Measurements from ENCODE around the gene GPR161. TPM values are rescaled to one million over a fixed set of nuclear protein-coding genes. Genes with fewer than 3 reads are reported as not detected.

GPR161 gene
- polyA plus RNA-seq, 6 donors from 2014 or later: 0.19 to 3.4 (median 0.25) TPM; not detected in 2

- Mint-ChIP-seq H3K4me1 (peaks cover 16 to 20% (median 19%) of the 10 kb centered on the region in 3 donors), H3K36me3 (peaks cover 0 to 8% of the 10 kb centered on the region in 2 donors), H3K4me3 (peak overlapping the region in 3 of 8 donors; percentile 35 to 61 (median 39)), H3K9me3 (no peaks in the 10 kb centered on the region), H3K27ac (peak overlapping the region in 1 of 6 donors; percentile 92), H3K27me3 (peaks cover 6 to 17% (median 14%) of the 10 kb centered on the region in 3 donors)
- DNase-seq: no peak
- ATAC-seq (ENCODE audit: low read depth in 2 of 2): no peak
Observed at GRCh38 chr1:168139070-168139469, 2.3 kb upstream of the GPR161 start.

GRCh38 chr1:168138134-168138533 is 1.4 kb upstream of the GPR161 start:
- no peak for ATAC-seq (ENCODE audit: low read depth in 2 of 2)
- peaks cover 0 to 8% of the 10 kb centered on the region in 2 donors for H3K36me3 Mint-ChIP-seq
- no peaks in the 10 kb centered on the region for H3K9me3 Mint-ChIP-seq
- H3K4me1 Mint-ChIP-seq: peaks cover 16 to 20% (median 19%) of the 10 kb centered on the region in 3 donors
- peak overlapping the region in 4 of 8 donors; percentile 91 to 99 (median 94) for H3K4me3 Mint-ChIP-seq
- no peak for DNase-seq
- peaks cover 6 to 20% (median 18%) of the 10 kb centered on the region in 3 donors for H3K27me3 Mint-ChIP-seq
- peak overlapping the region in 1 of 6 donors; percentile 80 for H3K27ac Mint-ChIP-seq

- H3K36me3 Mint-ChIP-seq: peaks cover 0 to 8% of the 10 kb centered on the region in 2 donors
- peaks cover 9 to 26% (median 18%) of the 10 kb centered on the region in 3 donors for H3K27me3 Mint-ChIP-seq
Observed at GRCh38 chr1:168137515-168137821, 738 bp upstream of the GPR161 start.

GRCh38 chr1:168135921-168136708 is 615 bp downstream of the GPR161 start:
- Mint-ChIP-seq H3K36me3 (peaks cover 0 to 8% of the 10 kb centered on the region in 2 donors), H3K9me3 (no peaks in the 10 kb centered on the region), H3K4me1 (peaks cover 16 to 20% (median 19%) of the 10 kb centered on the region in 3 donors), H3K27ac (peak overlapping the region in 2 of 6 donors; percentile 44 to 63), H3K4me3 (peak overlapping the region; percentile 78 to 94 (median 90)), H3K27me3 (peaks cover 18 to 37% (median 27%) of the 10 kb centered on the region in 3 donors)
- DNase-seq (peak; percentile 15), ATAC-seq (ENCODE audit: low read depth in 2 of 2) (peak; percentile 57 to 60)

More at GRCh38 chr1:168137515-168137821, 738 bp upstream of the GPR161 start:
- H3K27ac Mint-ChIP-seq: peak overlapping the region in 3 of 6 donors; percentile 80 to 90 (median 86)
- H3K9me3 Mint-ChIP-seq: no peaks in the 10 kb centered on the region
- ATAC-seq (ENCODE audit: low read depth in 2 of 2) (no peak), DNase-seq (no peak)
- H3K4me1 Mint-ChIP-seq: peaks cover 16 to 20% (median 19%) of the 10 kb centered on the region in 3 donors
- H3K4me3 Mint-ChIP-seq: peak overlapping the region; percentile 91 to 99 (median 95)

GRCh38 chr1:168135116-168135920 is 1.4 kb downstream of the GPR161 start:
- Mint-ChIP-seq H3K27ac (peak overlapping the region in 2 of 6 donors; percentile 44 to 63), H3K4me1 (peaks cover 16 to 20% (median 19%) of the 10 kb centered on the region in 3 donors), H3K27me3 (peaks cover 20 to 45% (median 35%) of the 10 kb centered on the region in 3 donors), H3K36me3 (peaks cover 0 to 8% of the 10 kb centered on the region in 2 donors), H3K9me3 (no peaks in the 10 kb centered on the region), H3K4me3 (peak overlapping the region; percentile 78 to 94 (median 90))
- DNase-seq (no peak), ATAC-seq (ENCODE audit: low read depth in 2 of 2) (no peak)

GRCh38 chr1:168134642-168135041 is 2.1 kb downstream of the GPR161 start:
- peak overlapping the region in 7 of 8 donors; percentile 30 to 94 (median 51) for H3K4me3 Mint-ChIP-seq

GRCh38 chr1:168134132-168134531 is 2.6 kb downstream of the GPR161 start:
- Mint-ChIP-seq H3K27ac (no peak overlapping the region), H3K9me3 (no peaks in the 10 kb centered on the region), H3K4me1 (peaks cover 16 to 20% (median 19%) of the 10 kb centered on the region in 3 donors), H3K27me3 (peaks cover 26 to 52% (median 46%) of the 10 kb centered on the region in 3 donors), H3K36me3 (peaks cover 0 to 8% of the 10 kb centered on the region in 2 donors), H3K4me3 (peak overlapping the region in 2 of 8 donors; percentile 40 to 42)
- ATAC-seq (ENCODE audit: low read depth in 2 of 2) (no peak), DNase-seq (no peak)

More at GRCh38 chr1:168134642-168135041, 2.1 kb downstream of the GPR161 start:
- Mint-ChIP-seq H3K36me3 (peaks cover 0 to 8% of the 10 kb centered on the region in 2 donors), H3K4me1 (peaks cover 16 to 20% (median 19%) of the 10 kb centered on the region in 3 donors), H3K9me3 (no peaks in the 10 kb centered on the region), H3K27ac (no peak overlapping the region), H3K27me3 (peaks cover 26 to 52% (median 42%) of the 10 kb centered on the region in 3 donors)
- no peak for ATAC-seq (ENCODE audit: low read depth in 2 of 2)
- DNase-seq: no peak

- Mint-ChIP-seq H3K27ac (peak overlapping the region in 2 of 6 donors; percentile 4 to 25), H3K4me3 (no peak overlapping the region), H3K27me3 (peaks cover 22 to 48% (median 44%) of the 10 kb centered on the region in 3 donors), H3K36me3 (peaks cover 0 to 4% of the 10 kb centered on the region in 2 donors), H3K9me3 (peaks cover 0 to 7% (median 3%) of the 10 kb centered on the region in 7 donors), H3K4me1 (peaks cover 0 to 2% (median 0%) of the 10 kb centered on the region in 3 donors)
- ATAC-seq (ENCODE audit: low read depth in 2 of 2) (no peak), DNase-seq (no peak)
Observed at GRCh38 chr1:168129933-168130332, 6.8 kb downstream of the GPR161 start.

- H3K4me3 Mint-ChIP-seq: no peak overlapping the region
- H3K9me3 Mint-ChIP-seq: peaks cover 0 to 7% (median 3%) of the 10 kb centered on the region in 7 donors
Observed at GRCh38 chr1:168127503-168127902, 9.2 kb downstream of the GPR161 start.

GRCh38 chr1:168125051-168125450 is 11.7 kb downstream of the GPR161 start:
- peaks cover 0 to 15% (median 8%) of the 10 kb centered on the region in 7 donors for H3K9me3 Mint-ChIP-seq
- peaks cover 16 to 35% (median 23%) of the 10 kb centered on the region in 3 donors for H3K27me3 Mint-ChIP-seq
- no peak for DNase-seq
- ATAC-seq (ENCODE audit: low read depth in 2 of 2): no peak
- no peak overlapping the region for H3K27ac Mint-ChIP-seq
- no peak overlapping the region for H3K4me3 Mint-ChIP-seq
- H3K36me3 Mint-ChIP-seq: peaks cover under 1 to 4% of the 10 kb centered on the region in 2 donors
- no peaks in the 10 kb centered on the region for H3K4me1 Mint-ChIP-seq

More at GRCh38 chr1:168127503-168127902, 9.2 kb downstream of the GPR161 start:
- Mint-ChIP-seq H3K27ac (no peak overlapping the region), H3K4me1 (no peaks in the 10 kb centered on the region), H3K27me3 (peaks cover 24 to 43% (median 37%) of the 10 kb centered on the region in 3 donors), H3K36me3 (peaks cover 0 to 4% of the 10 kb centered on the region in 2 donors)
- ATAC-seq (ENCODE audit: low read depth in 2 of 2) (no peak), DNase-seq (no peak)

GRCh38 chr1:168121401-168122011 is 15.2 kb downstream of the GPR161 start:
- ATAC-seq (ENCODE audit: low read depth in 2 of 2) (no peak), DNase-seq (no peak)
- H3K9me3 Mint-ChIP-seq: peaks cover 0 to 21% (median 13%) of the 10 kb centered on the region in 7 donors
- peaks cover 0 to 9% of the 10 kb centered on the region in 2 donors for H3K36me3 Mint-ChIP-seq
- no peak overlapping the region for H3K4me3 Mint-ChIP-seq
- H3K27me3 Mint-ChIP-seq: peaks cover 13 to 26% (median 25%) of the 10 kb centered on the region in 3 donors
- H3K27ac Mint-ChIP-seq: no peak overlapping the region
- H3K4me1 Mint-ChIP-seq: no peaks in the 10 kb centered on the region

GRCh38 chr1:168119750-168120149 is 17.0 kb downstream of the GPR161 start:
- Mint-ChIP-seq H3K36me3 (peaks cover 0 to 9% of the 10 kb centered on the region in 2 donors), H3K4me3 (no peak overlapping the region), H3K9me3 (peaks cover 0 to 21% (median 13%) of the 10 kb centered on the region in 7 donors), H3K27me3 (peaks cover 8 to 25% (median 23%) of the 10 kb centered on the region in 3 donors), H3K27ac (no peak overlapping the region), H3K4me1 (no peaks in the 10 kb centered on the region)
- no peak for ATAC-seq (ENCODE audit: low read depth in 2 of 2)
- no peak for DNase-seq

Measured in naive B cell (primary cell).